ENCODE measurements around the gene IFT57. TPM values are rescaled to one million over a fixed set of nuclear protein-coding genes. Genes with fewer than 3 reads are reported as not detected.

Gene IFT57
- total RNA-seq, 2 experiments from 2014 or later: 34.9 to 35.3 TPM

- no peak overlapping the region for H3K27ac Mint-ChIP-seq
Measured at GRCh38 chr3:108200024-108200423, 22.2 kb downstream of the IFT57 start.

DNA sequence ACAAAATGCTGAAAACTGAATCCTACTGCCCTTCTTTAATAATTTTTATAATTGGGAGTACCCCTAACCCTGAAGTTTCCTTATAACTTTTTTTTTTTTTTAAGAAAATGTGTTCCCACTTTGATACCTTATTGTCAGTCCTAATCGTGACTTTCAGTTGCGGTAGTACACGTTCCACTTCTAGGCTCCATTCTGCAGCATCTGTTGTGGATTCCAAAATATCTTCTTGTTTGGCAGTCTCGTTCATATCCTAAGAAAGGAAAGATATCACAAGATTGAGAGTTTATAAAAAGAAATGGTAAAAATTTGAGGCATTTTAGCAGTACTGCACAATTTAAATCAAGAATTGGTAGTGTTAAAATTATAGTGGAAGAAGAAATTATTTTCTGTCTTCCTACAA is 30.8 kb downstream of the IFT57 start:
- Mint-ChIP-seq H3K9me3 (peaks cover 6% of the 10 kb centered on the region), H3K27me3 (no peaks in the 10 kb centered on the region), H3K27ac (no peak overlapping the region)

More at GRCh38 chr3:108200024-108200423, 22.2 kb downstream of the IFT57 start:
- Mint-ChIP-seq H3K27me3 (no peaks in the 10 kb centered on the region), H3K9me3 (no peaks in the 10 kb centered on the region), H3K4me1 (peaks cover 19% of the 10 kb centered on the region), H3K36me3 (peaks cover 25% of the 10 kb centered on the region), H3K4me3 (no peak overlapping the region)
- DNase-seq: no peak

GRCh38 chr3:108190346-108190745 is 31.9 kb downstream of the IFT57 start:
- Mint-ChIP-seq H3K36me3 (peaks cover 41% of the 10 kb centered on the region), H3K4me3 (no peak overlapping the region), H3K27me3 (no peaks in the 10 kb centered on the region), H3K4me1 (no peaks in the 10 kb centered on the region), H3K27ac (no peak overlapping the region), H3K9me3 (peaks cover 9% of the 10 kb centered on the region)
- no peak for DNase-seq

More for the DNA sequence above, 30.8 kb downstream of the IFT57 start:
- Mint-ChIP-seq H3K36me3 (peaks cover 36% of the 10 kb centered on the region), H3K4me3 (no peak overlapping the region), H3K4me1 (no peaks in the 10 kb centered on the region)
- no peak for DNase-seq

DNA sequence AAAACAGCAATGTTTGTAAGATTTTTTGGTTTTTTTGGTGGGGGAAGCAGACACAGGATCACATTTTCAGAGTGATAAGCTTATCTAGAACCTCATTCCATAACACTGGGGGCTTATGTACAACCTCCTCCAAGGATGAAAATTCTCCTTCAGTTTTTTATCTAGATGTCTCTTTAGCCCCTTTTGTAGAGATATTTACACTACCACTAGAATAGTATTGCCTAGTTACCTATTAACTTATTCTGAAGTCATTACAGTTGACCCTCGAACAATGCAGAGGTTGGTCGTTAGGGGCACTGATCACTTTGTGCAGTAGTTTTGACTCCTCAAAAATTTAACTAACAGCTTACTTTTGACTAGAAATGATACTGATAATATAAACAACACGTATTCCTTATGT is 32.8 kb downstream of the IFT57 start:
- Mint-ChIP-seq H3K4me1 (no peaks in the 10 kb centered on the region), H3K36me3 (peaks cover 41% of the 10 kb centered on the region), H3K9me3 (peaks cover 9% of the 10 kb centered on the region), H3K4me3 (no peak overlapping the region), H3K27me3 (no peaks in the 10 kb centered on the region), H3K27ac (no peak overlapping the region)
- no peak for DNase-seq

DNA sequence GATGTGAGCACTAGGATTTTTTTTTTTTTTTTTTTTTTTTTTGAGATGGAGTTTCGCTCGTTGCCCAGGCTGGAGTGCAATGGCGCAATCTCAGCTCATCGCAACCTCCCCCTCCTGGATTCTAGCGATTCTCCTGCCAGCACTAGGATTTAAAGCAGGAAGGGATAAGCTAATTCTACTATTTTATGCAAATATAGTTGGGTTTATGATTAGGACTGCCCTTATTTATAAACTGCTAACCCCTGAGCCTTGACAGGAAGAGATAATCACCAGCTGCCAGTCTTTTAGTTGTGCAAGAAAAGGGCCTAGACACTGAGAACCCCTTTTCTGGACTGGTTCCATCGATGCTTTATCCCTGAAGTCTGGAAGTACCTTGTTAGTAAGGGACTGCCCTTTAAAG is 36.7 kb downstream of the IFT57 start:
- Mint-ChIP-seq H3K27me3 (no peaks in the 10 kb centered on the region), H3K4me1 (peaks cover 2% of the 10 kb centered on the region), H3K27ac (no peak overlapping the region), H3K9me3 (peaks cover 8% of the 10 kb centered on the region), H3K36me3 (peaks cover 36% of the 10 kb centered on the region), H3K4me3 (no peak overlapping the region)
- DNase-seq: no peak

- H3K4me3 Mint-ChIP-seq: no peak overlapping the region
- no peaks in the 10 kb centered on the region for H3K27me3 Mint-ChIP-seq
- H3K4me1 Mint-ChIP-seq: peaks cover 6% of the 10 kb centered on the region
- no peak for DNase-seq
- H3K27ac Mint-ChIP-seq: no peak overlapping the region
- peaks cover 8% of the 10 kb centered on the region for H3K9me3 Mint-ChIP-seq
- H3K36me3 Mint-ChIP-seq: peaks cover 29% of the 10 kb centered on the region
Measured at GRCh38 chr3:108184824-108185223, 37.4 kb downstream of the IFT57 start.

GRCh38 chr3:108183971-108184370 is 38.3 kb downstream of the IFT57 start:
- Mint-ChIP-seq H3K36me3 (peaks cover 27% of the 10 kb centered on the region), H3K9me3 (peaks cover 8% of the 10 kb centered on the region), H3K4me1 (peaks cover 6% of the 10 kb centered on the region), H3K27ac (no peak overlapping the region), H3K27me3 (no peaks in the 10 kb centered on the region), H3K4me3 (no peak overlapping the region)
- DNase-seq: no peak

GRCh38 chr3:108183181-108183580 is 39.0 kb downstream of the IFT57 start:
- Mint-ChIP-seq H3K27me3 (no peaks in the 10 kb centered on the region), H3K4me3 (no peak overlapping the region), H3K36me3 (peaks cover 28% of the 10 kb centered on the region), H3K27ac (no peak overlapping the region), H3K9me3 (peaks cover 8% of the 10 kb centered on the region), H3K4me1 (peaks cover 6% of the 10 kb centered on the region)
- no peak for DNase-seq

DNA sequence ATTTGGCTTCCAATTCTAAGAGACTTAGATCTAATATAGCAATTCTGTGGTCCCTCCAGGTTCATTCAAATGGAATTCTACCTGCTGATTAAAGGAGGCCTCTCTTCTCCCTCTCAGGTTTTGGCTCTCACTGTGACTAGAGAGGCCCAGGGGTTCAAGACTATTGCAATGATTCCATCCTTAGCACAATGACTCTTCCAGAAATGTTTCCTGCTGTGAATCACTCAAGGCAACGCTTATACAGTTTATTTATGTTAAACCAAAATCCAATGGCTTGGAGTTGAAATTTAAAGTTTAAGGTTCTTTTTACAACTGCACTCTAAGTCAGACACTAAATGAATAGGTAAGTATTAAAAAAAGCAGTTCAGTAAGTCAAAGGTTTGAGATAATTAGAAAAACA is 39.9 kb downstream of the IFT57 start:
- Mint-ChIP-seq H3K4me1 (peaks cover 6% of the 10 kb centered on the region), H3K36me3 (peaks cover 28% of the 10 kb centered on the region), H3K9me3 (peaks cover 8% of the 10 kb centered on the region), H3K27me3 (no peaks in the 10 kb centered on the region), H3K4me3 (no peak overlapping the region), H3K27ac (no peak overlapping the region)
- no peak for DNase-seq

GRCh38 chr3:108181172-108181571 is 41.1 kb downstream of the IFT57 start:
- no peaks in the 10 kb centered on the region for H3K27me3 Mint-ChIP-seq
- peaks cover 5% of the 10 kb centered on the region for H3K9me3 Mint-ChIP-seq
- H3K4me3 Mint-ChIP-seq: no peak overlapping the region
- DNase-seq: no peak
- peaks cover 10% of the 10 kb centered on the region for H3K4me1 Mint-ChIP-seq
- H3K27ac Mint-ChIP-seq: no peak overlapping the region
- H3K36me3 Mint-ChIP-seq: peaks cover 27% of the 10 kb centered on the region

DNA sequence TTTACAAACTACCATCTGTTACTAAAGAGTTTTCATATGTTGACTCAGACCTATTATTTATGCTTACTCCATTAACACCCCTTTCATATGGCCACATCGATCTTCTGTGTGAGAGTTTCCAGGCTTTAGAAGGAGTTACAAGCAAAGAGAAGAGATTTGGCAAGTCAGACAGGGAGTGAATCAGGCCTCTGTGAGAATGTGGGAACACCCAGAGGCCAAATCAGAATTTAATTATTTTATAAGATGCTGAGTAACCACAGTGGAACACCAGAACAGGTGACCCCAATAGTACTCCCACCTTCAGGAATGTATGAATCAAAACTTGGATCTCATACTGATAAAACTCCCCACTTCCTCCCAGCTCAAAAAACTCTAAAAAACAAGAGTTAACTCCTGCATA is 42.0 kb downstream of the IFT57 start:
- Mint-ChIP-seq H3K27ac (no peak overlapping the region), H3K4me1 (peaks cover 18% of the 10 kb centered on the region), H3K9me3 (peaks cover 2% of the 10 kb centered on the region), H3K4me3 (no peak overlapping the region), H3K36me3 (peaks cover 21% of the 10 kb centered on the region), H3K27me3 (no peaks in the 10 kb centered on the region)
- no peak for DNase-seq

GRCh38 chr3:108178676-108179075 is 43.5 kb downstream of the IFT57 start:
- Mint-ChIP-seq H3K4me3 (no peak overlapping the region), H3K9me3 (no peaks in the 10 kb centered on the region), H3K4me1 (peaks cover 23% of the 10 kb centered on the region), H3K27ac (no peak overlapping the region), H3K36me3 (peaks cover 12% of the 10 kb centered on the region), H3K27me3 (no peaks in the 10 kb centered on the region)
- DNase-seq: no peak

GRCh38 chr3:108177536-108177935 is 44.7 kb downstream of the IFT57 start:
- peaks cover 12% of the 10 kb centered on the region for H3K36me3 Mint-ChIP-seq
- no peaks in the 10 kb centered on the region for H3K27me3 Mint-ChIP-seq
- no peaks in the 10 kb centered on the region for H3K9me3 Mint-ChIP-seq
- no peak overlapping the region for H3K27ac Mint-ChIP-seq
- H3K4me3 Mint-ChIP-seq: no peak overlapping the region
- DNase-seq: no peak
- H3K4me1 Mint-ChIP-seq: peaks cover 23% of the 10 kb centered on the region

DNA sequence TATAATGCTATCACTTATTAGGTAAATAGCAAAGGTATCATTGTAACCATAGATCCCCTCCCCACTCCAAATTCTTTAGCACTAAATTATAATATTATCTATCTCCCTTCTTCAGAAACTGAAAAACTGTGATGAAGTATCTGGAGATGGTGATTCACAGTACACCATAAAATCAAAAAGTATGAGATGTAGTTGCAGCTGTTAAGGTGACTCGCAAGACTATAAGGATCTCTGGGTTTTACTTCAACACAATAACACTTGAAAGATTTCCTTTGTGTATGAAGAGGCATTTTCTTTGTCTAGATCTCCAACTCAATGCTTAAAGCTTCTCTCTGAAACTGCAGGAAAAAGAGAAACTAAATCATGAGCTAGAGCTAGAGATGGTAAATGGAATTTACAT is 46.9 kb downstream of the IFT57 start:
- H3K9me3 Mint-ChIP-seq: no peaks in the 10 kb centered on the region
- no peaks in the 10 kb centered on the region for H3K27me3 Mint-ChIP-seq
- peak overlapping the region; percentile 47 for H3K4me3 Mint-ChIP-seq
- no peak for DNase-seq
- H3K36me3 Mint-ChIP-seq: peaks cover 10% of the 10 kb centered on the region
- peaks cover 24% of the 10 kb centered on the region for H3K4me1 Mint-ChIP-seq
- no peak overlapping the region for H3K27ac Mint-ChIP-seq

DNA sequence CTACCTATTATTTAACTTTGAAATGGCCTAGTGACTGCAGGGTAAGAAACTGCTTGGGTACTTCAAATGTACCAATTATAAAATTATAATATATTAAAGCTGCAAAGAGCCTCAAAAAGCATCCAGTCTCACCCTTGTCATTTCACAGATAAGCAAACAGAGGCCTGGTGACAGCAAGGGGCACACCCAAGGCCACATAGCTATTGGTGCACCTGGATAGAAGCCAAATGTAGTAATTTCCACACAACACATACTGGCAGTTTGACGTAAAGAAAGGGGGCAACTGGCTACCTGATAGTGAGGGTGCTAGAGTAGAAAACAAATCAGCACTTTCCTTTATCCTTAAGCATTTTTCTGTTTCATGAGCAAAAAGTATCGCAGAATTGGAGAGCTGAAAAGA is 51.1 kb downstream of the IFT57 start:
- Mint-ChIP-seq H3K27ac (no peak overlapping the region), H3K27me3 (no peaks in the 10 kb centered on the region), H3K36me3 (peaks cover 21% of the 10 kb centered on the region), H3K4me1 (peaks cover 18% of the 10 kb centered on the region), H3K9me3 (no peaks in the 10 kb centered on the region), H3K4me3 (no peak overlapping the region)
- DNase-seq: no peak

GRCh38 chr3:108164391-108164790 is 57.8 kb downstream of the IFT57 start:
- Mint-ChIP-seq H3K4me1 (peaks cover 3% of the 10 kb centered on the region), H3K27me3 (no peaks in the 10 kb centered on the region), H3K27ac (no peak overlapping the region), H3K9me3 (no peaks in the 10 kb centered on the region), H3K36me3 (peaks cover 20% of the 10 kb centered on the region), H3K4me3 (no peak overlapping the region)
- no peak for DNase-seq

- Mint-ChIP-seq H3K36me3 (peaks cover 11% of the 10 kb centered on the region), H3K4me1 (peaks cover 9% of the 10 kb centered on the region), H3K27me3 (no peaks in the 10 kb centered on the region), H3K9me3 (no peaks in the 10 kb centered on the region), H3K27ac (no peak overlapping the region), H3K4me3 (no peak overlapping the region)
- DNase-seq: no peak
Measured at GRCh38 chr3:108159865-108160264, 62.4 kb downstream of the IFT57 start.
